AG08395 (cell line): Measurements from ENCODE around the gene DDC.
"Not testable (repeated sequence)": the region's sequence is repeated elsewhere in the genome, so short reads cannot be mapped to it uniquely, and the experiment has no call there.

ENCODE experiments used
- DNase-seq: peaks from one replicate; pipeline ENCODE4 v3.0.0; 2012; ENCODE audit warnings: mixed read lengths, low spot score

Gene DDC

DNA sequence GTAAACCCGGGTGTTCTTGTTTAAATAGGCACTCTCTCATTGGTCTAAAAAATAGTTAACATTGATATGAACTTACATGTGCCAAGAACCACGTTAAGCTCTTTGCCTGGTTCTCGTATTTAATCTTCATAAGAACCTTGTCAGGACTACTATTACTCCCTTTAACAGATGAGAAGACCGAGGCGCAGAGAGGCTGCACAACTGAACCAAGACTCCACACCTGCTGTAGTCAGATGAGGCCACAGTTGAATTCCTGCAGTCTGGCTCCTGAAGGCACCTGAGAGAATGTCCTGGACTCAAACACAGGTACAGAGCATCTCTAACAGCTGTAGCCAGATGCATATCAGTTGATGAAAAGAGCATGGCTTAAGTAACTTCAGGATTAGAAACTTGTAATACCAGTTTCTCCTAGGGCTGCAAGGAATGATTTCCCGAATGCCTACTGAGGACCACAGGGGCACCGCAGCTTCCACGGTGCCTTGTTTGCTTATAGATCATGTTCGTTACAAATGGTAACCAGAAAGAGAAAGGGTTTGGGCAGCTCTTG, 9.5 kb downstream of the DDC start:
- DNase-seq, result no peak

DNA sequence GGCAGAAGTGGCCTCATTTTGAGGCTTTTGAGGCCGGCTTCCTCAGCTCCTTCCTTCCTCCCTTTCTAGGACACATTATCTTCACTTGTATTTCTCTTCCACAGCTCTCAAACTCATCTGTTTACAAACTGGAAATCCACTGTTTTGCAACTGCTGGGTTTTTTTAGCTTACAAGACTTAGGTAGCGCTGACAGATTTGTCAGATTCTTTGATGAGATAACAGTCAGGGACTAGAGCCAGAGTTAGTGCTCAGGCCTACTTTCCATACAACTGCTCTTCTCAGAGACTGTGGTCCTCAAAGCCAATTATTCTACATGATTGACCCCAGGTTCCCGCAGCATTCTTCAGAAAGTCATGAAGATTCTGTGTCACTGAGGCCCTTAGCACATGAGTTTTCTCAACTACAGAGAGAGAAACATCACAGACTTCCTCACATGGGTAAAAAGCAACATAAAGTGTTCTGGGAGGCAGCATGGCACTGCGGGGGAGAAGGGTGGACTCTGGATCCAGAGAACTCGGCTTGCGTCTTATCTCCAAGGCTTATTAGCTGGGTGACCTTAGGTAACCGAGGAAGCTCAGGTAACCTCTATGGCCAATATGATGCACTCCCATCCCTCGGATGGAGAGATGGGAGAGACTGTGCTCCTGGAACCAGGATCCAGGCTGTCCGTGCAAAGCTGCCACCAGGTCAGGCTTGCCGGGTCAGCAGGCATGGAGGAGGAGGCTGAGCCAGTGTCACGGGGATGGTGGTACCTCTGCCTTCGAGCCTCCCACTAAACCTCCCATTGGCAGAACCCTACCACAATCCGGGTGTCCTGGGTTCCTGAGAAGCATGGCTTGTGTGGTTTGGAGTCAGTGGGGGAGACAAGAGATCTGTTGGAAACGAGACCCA, 10.5 kb downstream of the DDC start:
- DNase-seq, result no peak

DNA sequence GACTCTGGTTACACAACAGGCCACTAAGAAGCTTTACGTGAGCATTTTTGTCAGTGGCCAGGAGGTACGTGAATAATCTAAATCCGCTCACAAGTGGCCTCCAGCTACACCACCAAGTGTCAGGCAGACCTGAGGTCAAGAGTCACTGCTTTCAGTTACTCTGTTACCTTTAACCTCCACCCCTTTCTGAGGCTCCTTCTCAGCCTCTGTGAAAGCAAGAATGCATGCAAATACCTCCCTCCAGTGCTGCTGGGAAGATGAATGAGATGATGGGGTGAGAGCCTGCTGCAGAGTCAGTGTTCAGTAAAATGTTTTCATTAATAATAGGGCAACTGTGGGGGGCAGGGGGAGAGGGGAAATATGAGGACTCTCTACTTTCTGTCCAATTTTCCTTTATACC, 11.2 kb downstream of the DDC start:
- no peak for DNase-seq

DNA sequence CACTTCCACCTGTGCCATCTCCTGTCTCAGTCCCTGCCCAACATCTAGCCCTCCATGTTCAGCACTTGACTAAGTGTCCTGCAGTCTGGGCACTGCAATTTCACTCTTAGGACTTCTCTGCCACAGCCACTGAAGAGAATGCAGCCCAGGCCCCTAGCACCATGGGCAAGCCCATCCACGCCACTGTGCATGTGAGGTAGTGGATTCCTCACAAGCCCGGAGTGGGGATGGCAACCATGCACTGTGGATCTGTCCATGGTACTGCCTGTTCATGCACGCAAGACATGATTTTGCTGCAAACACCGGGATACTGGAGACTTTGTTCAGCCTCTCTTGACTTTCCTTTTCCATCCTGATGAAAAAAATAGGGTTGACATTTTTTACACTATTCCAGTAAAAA, 12.3 kb downstream of the DDC start:
- DNase-seq, result peak; percentile 55

DNA sequence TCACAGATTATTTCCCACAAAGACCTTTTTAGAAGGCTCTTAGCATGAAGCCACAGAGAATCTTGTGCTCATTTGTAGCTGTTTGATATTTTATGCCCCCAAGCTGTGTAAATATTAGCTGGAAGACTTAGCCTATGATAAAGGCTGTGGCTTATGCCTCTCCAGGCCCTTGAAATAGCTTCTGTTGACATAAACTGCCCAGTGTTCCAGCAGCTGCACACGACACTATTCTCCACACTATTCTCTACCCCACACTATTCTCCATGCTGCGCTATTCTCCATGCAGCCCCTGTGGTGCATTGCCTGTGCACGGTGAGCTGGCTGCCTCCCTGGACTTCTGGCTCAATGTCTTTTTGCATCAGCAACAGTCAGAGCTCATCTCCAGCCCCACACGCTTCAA, 13.1 kb downstream of the DDC start:
- DNase-seq, result no peak

DNA sequence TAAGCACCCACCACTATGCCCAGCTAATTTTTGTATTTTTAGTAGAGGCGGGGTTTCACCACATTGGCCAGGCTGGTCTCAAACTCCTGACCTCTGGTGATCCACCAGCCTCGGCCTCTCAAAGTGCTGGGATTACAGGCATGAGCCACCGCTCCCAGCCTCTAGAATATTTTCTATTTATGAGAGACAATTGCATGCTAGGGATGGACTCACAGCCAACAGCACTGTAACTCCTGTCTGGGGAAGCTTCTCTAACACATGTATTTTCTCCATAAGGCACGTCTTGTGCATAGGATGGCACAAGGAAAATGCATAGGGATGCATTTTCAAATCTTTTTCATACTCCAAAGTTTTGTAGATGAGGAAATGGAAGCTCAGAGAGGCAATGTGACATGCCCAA, 19.6 kb downstream of the DDC start:
- not testable (repeated sequence) for DNase-seq

DNA sequence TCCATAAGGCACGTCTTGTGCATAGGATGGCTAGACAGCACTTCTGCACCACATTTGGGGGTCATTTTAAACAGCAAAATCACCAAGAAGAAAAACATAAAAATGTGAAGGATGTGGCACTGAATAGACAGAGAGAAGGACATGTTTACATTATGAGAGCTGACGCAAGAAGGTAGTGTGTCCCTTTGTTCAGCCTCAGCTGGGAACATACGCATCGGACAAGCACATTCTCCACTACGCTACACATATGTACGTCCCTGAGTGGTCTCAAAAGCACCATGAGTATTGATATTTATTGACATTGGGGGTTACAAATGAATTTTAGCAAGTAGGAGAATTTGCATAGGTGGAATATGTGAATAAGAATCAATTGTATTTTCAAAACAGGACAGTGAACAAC, 20.2 kb downstream of the DDC start:
- DNase-seq, result no peak

DNA sequence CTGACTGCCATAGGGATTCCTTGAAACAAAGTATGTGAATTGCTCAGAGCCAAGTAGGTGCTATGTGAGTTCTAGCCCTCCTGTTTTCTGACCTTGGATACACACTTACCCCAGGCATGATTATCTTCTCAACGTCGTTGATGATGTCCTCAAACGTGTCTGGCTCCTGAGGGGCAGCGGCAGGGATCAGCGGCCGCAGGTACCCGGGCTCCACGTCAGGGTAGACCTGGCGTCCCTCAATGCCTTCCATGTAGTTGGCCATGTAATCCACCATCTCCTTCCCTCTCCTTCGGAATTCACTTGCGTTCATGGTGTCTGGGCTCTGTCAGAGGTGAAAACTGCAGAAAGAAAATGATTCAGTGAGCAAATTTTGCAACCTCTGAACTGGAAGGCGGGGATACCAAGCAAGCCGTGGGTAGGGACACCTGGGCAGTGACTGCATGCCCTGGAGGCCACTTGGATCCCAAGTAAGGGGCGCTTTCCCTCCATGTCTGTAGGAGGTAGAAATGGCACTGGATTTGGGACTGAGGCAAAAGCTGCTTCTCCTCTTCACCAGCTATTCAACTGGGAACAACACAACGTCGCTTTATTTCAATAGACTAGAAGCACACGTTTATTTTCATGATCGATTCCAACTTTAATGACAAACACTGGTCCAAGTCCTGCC, 21.3 kb downstream of the DDC start:
- no peak for DNase-seq

DNA sequence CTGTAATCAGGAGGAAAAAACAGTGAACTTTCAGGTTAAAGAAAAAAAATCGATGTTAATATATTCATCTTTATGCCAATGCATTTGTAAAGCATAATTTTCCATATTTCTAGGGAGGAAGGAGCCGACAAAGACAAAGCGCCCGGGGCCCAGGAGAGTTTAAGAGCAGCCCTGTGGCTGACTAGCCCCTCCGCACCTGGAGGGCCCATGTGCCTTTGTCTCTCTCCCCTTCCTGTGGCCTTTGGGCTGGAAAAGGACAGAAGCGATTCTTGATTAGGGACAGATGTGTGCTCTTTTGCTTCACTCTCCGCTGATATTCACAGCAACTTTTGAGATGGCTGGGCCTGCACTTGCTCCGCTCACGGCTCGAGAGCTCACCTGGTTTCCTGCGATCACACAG, 23.1 kb downstream of the DDC start:
- DNase-seq, result no peak

DNA sequence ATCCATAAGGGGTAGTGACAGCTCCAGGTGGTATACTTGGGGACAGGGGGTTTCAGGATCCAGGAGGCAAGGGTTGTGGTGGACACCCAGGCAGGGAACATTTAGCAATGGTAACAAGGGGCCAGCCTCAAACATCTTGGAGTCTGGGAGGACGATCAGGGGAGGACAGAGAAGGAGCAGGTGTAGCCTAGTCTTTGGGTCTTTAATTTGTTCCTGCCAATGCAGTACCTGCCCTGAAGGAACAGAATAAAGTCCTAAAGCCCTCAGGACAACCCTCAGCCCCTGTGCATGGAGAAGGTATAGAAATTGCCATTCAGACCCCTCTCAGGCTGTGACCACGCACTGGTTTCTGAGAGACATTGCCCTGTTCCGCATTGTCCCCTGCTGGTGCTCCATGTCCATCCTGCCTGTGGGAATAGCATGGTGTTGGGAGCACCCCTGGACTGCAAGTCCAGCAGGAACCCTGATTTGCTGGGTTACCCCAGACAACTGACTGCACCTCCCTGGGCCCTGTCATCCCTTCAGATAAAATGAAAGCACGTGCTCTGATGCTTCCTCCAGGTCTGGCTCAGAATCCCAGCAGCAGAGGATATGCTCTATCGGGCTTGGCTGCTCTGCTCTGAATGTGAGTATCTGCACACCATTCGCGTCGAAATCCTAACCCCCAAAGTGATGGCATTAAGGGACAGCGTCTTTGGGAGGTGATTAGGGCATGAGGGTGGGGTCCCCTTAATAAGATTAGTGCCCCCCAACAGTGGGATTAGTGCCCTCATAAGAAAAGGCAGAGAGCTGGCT, 24.2 kb downstream of the DDC start:
- no peak for DNase-seq

DNA sequence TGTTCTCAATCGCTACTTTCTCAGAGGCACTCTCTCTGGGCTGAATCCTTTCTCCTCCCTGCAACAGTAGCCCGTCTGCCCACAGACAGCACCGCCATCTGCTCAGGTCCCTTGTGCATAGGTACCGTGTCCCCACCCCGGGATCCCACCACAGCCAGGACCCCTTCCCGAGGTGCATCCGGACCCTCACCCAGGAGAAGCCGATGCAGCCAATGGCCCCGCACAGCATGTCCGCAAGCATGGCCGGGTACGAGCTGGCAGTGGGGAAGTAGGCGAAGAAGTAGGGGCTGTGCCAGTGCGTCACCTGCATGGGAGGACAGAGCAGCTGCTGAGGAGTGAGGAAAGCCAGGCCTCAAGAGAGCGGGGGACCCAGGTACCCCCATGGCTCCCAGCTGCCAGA, 25.5 kb downstream of the DDC start:
- no peak for DNase-seq

DNA sequence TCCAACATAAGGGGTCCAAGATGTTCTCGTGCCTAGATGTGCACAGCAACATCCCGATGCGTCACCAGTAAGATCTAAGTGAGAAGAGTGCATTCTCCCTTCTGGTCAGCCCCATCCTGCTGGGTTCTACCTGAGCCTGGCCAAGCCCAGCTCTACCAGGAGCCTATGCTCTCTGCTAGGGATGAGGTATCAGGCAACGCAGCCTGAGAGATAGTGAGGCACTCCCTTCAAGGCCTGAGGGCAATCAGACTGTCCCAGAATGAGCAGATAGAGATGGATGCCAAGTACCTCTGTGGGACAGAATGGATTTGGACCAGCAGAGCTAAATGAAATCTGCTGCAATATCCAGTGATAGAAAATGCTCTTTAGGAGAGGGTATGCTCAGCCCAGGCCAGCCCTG, 26.7 kb downstream of the DDC start:
- DNase-seq, result no peak

DNA sequence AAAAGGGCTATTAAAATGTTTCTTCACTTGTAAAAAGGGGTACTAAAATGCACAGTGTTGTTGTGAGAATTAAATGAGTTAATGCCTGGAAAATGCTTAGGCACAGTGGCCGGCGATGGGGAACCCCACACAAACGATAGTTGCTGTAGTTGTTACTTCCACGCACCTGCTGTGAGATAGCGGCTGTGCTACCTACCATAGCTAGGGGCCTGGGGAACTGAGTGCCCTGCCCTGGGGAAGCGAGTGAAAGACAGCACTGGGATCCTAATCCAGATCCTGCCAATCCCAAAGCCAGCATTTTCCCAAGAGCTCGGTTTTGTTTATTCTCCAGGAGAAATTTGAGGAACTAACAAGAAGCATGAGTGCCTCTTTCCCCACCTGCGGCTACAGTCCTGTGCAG, 27.8 kb downstream of the DDC start:
- no peak for DNase-seq

DNA sequence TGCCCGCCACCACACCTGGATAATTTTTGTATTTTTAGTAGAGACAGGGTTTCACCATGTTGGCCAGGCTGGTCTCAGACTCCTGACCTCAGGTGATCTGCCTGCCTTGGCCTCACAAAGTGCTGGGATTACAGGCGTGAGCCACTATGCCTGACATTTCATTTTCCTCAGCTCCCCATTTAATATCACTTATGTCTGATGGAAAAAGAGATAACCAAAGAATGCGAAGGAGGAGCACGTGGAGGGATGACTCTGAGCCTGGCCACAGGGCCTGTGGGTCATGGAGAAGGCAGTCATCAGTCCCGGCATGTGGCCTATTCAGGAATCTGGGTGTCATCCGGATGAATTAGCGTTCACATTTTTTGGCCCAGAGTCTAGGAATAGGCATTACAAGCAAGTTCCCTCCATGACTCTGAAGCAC, 29.9 kb downstream of the DDC start:
- peak; percentile 81 for DNase-seq

DNA sequence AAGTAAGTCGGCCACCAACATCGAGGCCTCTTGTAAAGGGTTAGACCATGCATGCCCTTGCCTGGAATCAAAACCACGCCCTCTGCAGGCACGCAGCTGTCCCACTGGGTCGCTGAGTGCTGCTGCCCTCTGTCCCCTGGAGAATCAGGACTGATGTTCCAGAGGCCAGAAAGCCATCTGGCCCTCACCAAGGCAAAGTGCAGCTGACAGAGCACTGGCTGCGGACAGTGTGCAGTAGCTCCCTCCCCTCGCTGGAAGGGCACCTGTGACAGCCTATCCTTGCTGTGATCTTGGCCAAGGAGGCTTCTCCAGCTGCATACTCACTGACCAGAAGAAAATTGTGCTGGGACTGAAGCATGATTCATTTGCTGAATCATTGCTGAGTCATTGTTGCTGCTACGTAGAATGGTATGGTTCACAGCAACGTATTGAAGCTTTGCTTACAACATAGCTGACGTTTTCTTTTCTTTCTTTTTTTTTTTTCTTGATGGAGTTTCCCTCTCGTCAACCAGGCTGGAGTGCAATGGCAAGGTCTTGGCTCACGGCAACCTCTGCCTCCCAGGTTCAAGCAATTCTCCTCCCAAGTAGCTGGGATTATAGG, 30.4 kb downstream of the DDC start:
- DNase-seq, result peak; percentile 91

DNA sequence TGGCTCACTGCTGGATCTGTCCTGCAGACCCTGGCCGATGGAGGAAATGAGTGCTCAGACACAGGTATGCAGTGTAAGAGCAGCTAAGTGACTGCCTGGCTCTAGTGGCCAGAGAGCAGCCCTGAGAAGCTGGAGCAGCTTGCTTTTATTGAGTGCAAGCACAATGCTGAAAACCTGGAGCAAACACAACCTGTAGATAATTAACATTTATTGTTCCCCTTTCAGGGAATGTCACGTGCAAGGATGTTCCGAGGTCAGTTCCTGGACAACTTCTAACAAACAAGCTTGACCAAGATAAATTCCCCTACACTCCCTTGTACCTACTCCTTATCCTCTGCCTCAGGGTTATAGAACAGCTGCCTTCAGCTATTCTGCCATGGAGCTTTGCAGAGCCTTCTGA, 31.3 kb downstream of the DDC start:
- no peak for DNase-seq

DNA sequence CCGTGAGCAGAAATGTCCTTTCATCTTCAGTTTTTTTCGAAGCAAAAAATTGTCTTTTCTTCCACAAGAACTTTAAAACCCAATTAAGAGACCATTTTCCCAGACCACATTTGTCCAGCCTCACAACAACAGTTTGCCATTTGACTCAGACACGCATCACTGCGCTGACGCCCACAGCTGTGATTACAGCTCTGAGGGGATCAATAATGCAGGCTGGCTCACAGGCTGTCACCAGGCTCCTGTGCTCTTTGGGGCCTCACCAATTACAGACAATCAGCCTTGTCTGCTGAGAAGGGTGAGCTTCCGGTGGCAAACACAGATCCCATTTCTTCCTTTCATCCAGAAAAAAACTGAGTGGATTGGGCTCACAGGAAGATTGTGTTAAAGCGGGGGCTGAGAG, 33.3 kb downstream of the DDC start:
- no peak for DNase-seq

DNA sequence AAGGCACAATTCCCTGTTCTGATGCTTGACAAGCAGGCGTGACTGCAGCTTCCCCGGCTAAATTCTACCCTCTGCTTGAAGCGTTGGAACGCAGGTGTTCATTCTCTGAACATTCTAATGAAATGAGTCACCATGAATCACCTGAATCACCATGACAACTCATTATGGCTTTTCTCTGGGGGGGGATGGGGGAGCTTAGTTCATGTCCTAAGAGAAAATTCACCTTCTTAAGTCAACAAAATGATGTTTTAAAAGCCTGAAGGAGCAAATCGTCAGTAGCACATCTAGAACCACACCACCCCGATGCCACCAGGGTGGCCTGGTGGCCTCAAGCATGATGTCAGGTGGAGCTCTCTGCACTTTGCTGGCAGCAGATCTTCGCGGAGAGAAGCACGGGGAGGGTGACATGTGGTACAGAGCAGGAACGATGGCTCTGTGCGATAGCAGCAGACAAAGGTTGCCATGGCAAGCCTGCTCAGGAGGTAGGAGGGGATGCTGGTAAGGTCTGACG, 33.7 kb downstream of the DDC start:
- DNase-seq, result no peak

DNA sequence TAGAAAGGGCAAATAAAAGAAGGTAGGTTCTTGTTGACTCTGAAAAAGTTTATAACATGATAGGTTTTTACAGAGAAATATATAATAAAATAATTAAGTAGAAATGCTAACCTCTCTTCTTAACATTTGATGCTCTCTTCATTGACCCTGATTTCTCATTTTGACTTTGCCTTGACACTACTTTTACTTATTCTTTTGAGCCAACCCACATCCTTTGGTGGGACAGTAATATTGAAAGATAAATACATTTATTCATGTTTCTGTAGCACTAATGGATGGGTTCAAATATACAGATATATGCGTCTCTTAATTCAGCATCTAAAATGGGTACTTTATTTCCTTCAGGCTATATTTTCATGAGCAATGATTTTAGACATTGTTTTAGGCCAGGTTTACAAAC, 34.4 kb downstream of the DDC start:
- no peak for DNase-seq

DNA sequence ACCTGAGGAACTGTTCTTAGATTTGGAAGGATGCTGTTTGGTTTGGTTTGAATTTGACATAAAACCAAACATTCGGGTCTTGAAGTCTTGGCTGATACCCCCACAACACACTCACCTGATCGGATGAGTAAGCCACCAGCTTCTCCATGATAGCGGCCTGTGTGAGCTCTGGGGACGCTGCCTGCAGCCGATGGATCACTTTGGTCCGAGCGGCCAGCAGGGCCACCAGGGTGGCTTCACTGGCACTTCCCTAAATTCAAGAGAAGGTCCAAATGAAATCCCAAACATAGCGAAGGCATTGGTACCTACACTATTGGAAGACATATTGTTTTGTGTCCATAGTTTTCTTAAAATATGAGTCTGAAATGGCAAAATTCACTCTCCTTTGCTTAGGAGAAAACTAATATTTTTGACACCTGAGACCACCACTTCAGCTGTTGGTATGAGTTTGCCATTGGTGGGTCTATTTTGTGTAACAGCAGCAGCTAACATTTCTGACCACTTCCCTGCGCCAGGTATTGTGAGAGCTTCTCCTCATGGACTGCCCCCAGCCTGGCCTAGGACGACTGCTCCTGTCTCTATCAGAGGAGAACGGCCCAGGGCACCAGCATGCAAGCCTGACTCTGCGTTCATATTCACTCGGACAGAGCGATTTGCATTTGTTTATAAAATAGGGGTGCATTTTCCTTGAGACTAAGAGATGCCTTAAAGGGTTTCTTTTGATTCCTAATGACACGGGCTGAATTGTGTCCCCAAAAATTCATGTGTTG, 35.9 kb downstream of the DDC start:
- DNase-seq, result no peak
